Stimulated activated CD8-positive, alpha-beta memory T cell treated with anti-CD3 and anti-CD28 coated beads, Interleukin-12 subunit alpha, Interleukin-12 subunit beta, amount 100 ng/mL, for 4 hours (primary cell): ENCODE measurements around the gene PRR29.

Source experiments
- DNase-seq: peaks from one replicate; pipeline ENCODE4 v3.0.0-alpha.2; 2020; ENCODE audit warnings: low read depth

The PRR29 gene

GRCh38 chr17:64042700-64043485 is 44.7 kb downstream of the PRR29 start:
- DNase-seq = no peak

- no peak for DNase-seq
These were observed 47.0 kb downstream of the PRR29 start for GRCh38 chr17:64045176-64045575.

GRCh38 chr17:64048805-64049204 is 50.7 kb downstream of the PRR29 start:
- DNase-seq = no peak

GRCh38 chr17:64051153-64051552 is 53.0 kb downstream of the PRR29 start:
- DNase-seq = no peak

GRCh38 chr17:64053101-64053500 is 55.0 kb downstream of the PRR29 start:
- no peak for DNase-seq
